ACC112 (cell line): ENCODE data around the gene PEG3.
A peak's percentile ranks its signal among the peaks of the same experiment; 100 is the strongest.

Experiments used
- H2AFZ ChIP-seq: fragments of 200-600 bp; sonication (generic); one replicate; pipeline ENCODE4 v1.6.0; 2017; ENCODE audit warnings: antibody characterized with exemption, low read length; ENCODE audit not compliant: unreplicated experiment
- H3K27ac ChIP-seq: fragments of 200-600 bp; sonication (generic); 2 replicates; pipeline ENCODE4 v1.5.1; 2014; ENCODE audit warnings: low read depth, mild to moderate bottlenecking, antibody characterized with exemption, low read length, moderate library complexity
- H3K27me3 ChIP-seq: fragments of 200-600 bp; sonication (generic); 2 replicates; pipeline ENCODE4 v1.6.1; 2014; ENCODE audit warnings: mild to moderate bottlenecking, antibody characterized with exemption, low read length, moderate library complexity, mixed read lengths; ENCODE audit not compliant: insufficient read depth
- H3K36me3 ChIP-seq: fragments of 200-600 bp; sonication (generic); 2 replicates; pipeline ENCODE4 v1.6.1; 2016; ENCODE audit warnings: mild to moderate bottlenecking, antibody characterized with exemption, low read length, moderate library complexity, mixed read lengths; ENCODE audit not compliant: insufficient read depth
- H3K4me1 ChIP-seq: fragments of 200-600 bp; sonication (generic); one replicate; pipeline ENCODE4 v1.6.1; 2016; ENCODE audit warnings: low read length, mixed read lengths; ENCODE audit not compliant: insufficient read depth, unreplicated experiment, control insufficient read depth
- H3K4me3 ChIP-seq: fragments of 200-600 bp; sonication (generic); 2 replicates; pipeline ENCODE4 v1.5.1; 2014; ENCODE audit warnings: mild to moderate bottlenecking, low read depth, low read length
- H3K79me2 ChIP-seq: fragments of 200-600 bp; sonication (generic); one replicate; pipeline ENCODE4 v1.6.0; 2016; ENCODE audit warnings: low read length; ENCODE audit not compliant: control insufficient read depth, unreplicated experiment, insufficient read depth

PEG3 gene

DNA sequence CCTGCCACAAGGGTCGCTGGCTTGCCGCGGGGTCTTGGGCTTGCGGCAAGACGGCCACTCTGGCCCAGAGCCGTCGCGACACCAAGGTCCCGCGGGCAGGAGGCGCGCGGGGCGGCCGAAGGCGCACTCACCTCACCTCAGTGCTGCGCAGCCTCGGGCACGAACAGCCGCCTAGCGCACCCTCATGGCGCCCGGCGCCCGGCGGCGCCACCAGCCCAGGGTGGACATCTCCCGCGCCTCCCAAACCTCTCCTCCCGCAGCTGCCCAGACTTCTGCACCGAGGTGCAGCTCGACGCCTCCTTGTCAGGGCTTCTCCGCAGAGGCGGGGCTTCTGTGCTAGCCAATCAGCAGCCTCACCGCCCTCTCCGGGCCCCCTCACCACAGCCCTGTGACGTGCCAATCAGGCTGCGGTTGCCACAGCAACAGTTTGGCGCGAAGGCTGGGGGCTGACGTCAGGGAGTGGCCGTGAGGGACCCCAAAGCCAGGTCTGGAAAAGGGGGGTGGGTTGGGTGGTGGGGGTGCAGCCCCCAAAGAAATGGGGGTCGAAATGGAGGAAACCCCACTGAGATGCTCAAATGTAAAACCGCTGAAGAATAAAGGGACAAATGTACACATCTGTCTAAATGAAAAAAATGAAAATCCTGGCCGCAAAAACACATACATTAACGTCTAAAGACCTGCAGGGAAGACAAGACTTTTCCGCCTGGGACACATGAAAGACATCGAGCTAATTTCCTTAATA, at the start of gene PEG3, which contains the start of gene ZIM2:
Gene PEG3, minus strand, starts transcription at position 276 of the 742 bp plus-strand sequence. CDS start 16,071 bp downstream, outside the sequence.
Gene ZIM2, minus strand, starts transcription at position 276 of the 742 bp plus-strand sequence. CDS start 16,449 bp downstream, outside the sequence.
- no peaks in the 10 kb centered on the region for H3K4me1 ChIP-seq
- H3K4me3 ChIP-seq, result peak within 1 kb of the TSS; percentile 78
- peak within 1 kb of the TSS; percentile 68 for H3K27ac ChIP-seq
- peaks cover 4% of the 10 kb centered on the region; the same call in 1 of the 2 replicates for H3K27me3 ChIP-seq
- peaks cover 3% of the 10 kb centered on the region for H3K79me2 ChIP-seq
- no peaks in the 10 kb centered on the region for H3K36me3 ChIP-seq
- H2AFZ ChIP-seq, result no peak within 1 kb of the TSS

DNA sequence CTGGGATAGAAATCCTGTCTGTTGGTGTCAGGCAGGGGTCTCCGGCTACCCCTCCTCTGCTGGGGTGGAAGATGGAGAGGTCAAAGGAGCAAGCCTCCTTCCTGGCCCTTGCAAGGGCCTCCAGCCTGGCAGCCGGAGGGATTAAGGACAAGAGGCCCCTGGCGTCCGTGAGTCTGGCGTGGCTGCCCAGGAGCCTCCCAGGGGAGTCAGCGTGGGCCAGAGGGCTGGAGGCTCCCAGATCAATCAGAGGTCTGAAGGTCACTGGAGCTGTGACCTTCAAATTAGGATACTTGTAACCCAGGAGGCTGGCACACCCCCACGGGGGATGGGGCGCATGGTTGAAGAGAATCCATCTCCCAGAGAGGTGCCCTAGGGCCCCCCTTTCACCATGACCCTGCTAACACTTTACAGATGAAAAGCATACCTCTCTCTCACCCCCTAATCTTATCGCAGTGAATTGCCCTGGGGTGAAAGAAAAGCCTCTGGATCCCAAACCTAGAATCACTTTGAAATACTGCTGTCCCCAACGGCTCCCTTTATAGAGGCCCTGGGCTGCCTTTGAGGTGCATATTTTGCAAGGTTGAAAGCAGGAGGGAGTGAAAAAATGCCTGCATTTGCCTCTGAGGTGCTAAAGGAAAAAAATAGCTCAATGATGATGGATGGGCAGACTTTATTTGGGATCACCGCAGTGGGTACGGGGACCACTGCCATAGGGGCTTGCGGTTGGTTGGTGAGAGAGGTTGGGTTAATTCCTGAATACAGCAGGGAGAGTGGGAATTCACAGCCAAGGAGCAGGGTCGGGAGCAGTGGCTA, 44.9 kb upstream of the PEG3 start:
- no peak overlapping the region for H2AFZ ChIP-seq
- no peaks in the 10 kb centered on the region for H3K4me1 ChIP-seq
- no peaks in the 10 kb centered on the region for H3K36me3 ChIP-seq
- no peaks in the 10 kb centered on the region for H3K27me3 ChIP-seq
- no peak overlapping the region for H3K27ac ChIP-seq
- H3K4me3 ChIP-seq, result no peak overlapping the region
- no peaks in the 10 kb centered on the region for H3K79me2 ChIP-seq

DNA sequence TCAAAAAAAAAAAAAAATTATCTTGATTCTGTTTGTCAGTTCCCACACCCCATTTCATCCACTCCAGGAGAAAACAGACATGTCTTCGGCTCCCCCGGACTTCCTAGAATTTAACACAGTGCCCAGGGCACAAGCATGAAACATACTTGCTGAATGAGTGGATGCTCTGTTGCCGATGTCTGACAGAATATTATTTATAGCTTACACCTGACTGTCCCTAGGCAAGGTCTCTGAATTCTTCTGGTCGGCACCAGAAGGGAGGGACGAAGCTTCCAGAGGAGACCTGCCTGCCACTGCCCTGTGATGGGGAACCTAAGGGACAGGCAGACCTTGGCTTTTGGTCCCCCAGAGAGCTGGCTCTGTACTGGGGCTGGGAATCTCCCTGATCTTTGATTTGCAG, 43.9 kb upstream of the PEG3 start:
- Histone ChIP-seq H3K4me1 (no peaks in the 10 kb centered on the region), H3K36me3 (no peaks in the 10 kb centered on the region), H3K27ac (no peak overlapping the region), H2AFZ (no peak overlapping the region), H3K4me3 (no peak overlapping the region), H3K79me2 (no peaks in the 10 kb centered on the region), H3K27me3 (no peaks in the 10 kb centered on the region)

GRCh38 chr19:56880592-56881190, 40.2 kb upstream of the PEG3 start:
- Histone ChIP-seq H2AFZ (no peak overlapping the region), H3K4me3 (no peak overlapping the region), H3K27ac (no peak overlapping the region), H3K27me3 (no peaks in the 10 kb centered on the region), H3K36me3 (no peaks in the 10 kb centered on the region), H3K79me2 (no peaks in the 10 kb centered on the region), H3K4me1 (no peaks in the 10 kb centered on the region)

DNA sequence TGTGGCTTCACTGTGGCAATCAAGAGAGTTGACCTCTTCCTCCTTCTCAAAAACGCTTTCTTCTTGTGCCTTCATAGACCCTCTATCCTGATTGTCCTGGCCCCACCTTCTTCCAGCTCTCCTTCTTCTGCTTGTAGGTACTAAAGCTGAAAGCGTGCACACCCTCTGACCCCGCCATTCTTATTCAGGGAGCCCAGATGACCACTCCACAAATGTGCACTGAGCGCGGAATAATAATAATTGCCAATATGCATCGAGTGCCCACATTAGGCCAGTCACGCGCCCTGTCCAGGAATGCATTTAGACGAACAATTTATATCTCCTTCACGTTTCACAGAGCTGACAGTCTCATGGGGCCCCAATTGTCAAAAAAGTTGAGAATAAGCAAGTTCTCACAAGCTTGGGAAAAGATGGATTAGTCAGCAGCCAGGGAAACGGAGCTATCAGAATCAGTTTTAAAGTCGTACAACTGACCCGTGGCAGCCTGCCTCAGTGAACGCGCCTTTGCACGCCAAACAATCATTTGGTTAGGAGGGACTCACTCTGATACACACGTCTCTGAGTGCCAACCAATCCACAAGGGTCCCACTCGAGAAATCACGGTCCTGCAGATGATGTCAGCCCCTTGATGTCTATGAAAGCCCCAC, 36.7 kb upstream of the PEG3 start:
- no peak overlapping the region for H2AFZ ChIP-seq
- no peak overlapping the region for H3K27ac ChIP-seq
- no peaks in the 10 kb centered on the region for H3K27me3 ChIP-seq
- no peaks in the 10 kb centered on the region for H3K36me3 ChIP-seq
- no peaks in the 10 kb centered on the region for H3K79me2 ChIP-seq
- no peak overlapping the region for H3K4me3 ChIP-seq
- H3K4me1 ChIP-seq, result no peaks in the 10 kb centered on the region

DNA sequence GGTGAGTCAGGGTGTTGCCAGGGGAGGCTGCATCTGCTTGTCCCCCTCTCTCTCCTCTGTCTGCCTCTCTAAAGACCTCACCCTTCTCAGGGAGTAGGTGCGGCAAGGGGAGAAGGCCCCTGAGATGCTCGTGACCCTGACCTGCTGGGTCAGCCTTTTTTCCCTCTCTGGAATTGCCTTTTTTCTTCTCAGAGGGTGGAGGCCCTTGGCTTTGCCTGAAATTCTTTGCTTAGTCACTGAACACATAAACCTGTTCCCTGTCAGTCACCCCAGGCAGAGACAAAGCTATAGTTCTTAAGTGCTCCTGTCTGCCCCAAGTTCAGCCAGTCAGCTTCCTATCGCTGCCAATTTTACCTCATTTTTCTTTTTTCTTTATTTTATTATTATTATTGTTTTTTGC, 35.2 kb upstream of the PEG3 start:
- no peaks in the 10 kb centered on the region for H3K36me3 ChIP-seq
- H3K79me2 ChIP-seq, result no peaks in the 10 kb centered on the region
- no peak overlapping the region for H2AFZ ChIP-seq
- no peak overlapping the region for H3K27ac ChIP-seq
- H3K4me3 ChIP-seq, result no peak overlapping the region
- H3K27me3 ChIP-seq, result no peaks in the 10 kb centered on the region
- no peaks in the 10 kb centered on the region for H3K4me1 ChIP-seq

DNA sequence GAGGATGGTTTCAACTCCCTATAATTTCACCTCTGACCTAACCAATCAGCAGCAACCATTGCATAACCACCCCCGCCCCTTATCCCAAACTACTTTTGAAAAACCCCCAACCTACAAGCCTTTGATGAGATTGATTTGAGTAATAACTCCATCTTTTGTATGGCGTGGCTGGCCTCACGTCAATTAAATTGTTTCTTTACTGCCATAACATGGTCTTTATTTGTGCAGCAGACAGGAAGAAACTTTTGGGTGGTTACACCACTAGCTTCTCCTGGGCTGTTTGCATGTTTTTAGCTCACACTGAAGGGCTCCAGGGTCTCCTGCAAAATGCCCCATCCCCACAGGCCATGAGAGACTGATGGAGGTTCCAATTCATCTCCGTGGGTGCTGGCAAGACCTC, 34.0 kb upstream of the PEG3 start:
- H3K27ac ChIP-seq, result no peak overlapping the region
- H2AFZ ChIP-seq, result no peak overlapping the region
- no peak overlapping the region for H3K4me3 ChIP-seq
- H3K36me3 ChIP-seq, result no peaks in the 10 kb centered on the region
- H3K27me3 ChIP-seq, result no peaks in the 10 kb centered on the region
- H3K79me2 ChIP-seq, result no peaks in the 10 kb centered on the region
- no peaks in the 10 kb centered on the region for H3K4me1 ChIP-seq

DNA sequence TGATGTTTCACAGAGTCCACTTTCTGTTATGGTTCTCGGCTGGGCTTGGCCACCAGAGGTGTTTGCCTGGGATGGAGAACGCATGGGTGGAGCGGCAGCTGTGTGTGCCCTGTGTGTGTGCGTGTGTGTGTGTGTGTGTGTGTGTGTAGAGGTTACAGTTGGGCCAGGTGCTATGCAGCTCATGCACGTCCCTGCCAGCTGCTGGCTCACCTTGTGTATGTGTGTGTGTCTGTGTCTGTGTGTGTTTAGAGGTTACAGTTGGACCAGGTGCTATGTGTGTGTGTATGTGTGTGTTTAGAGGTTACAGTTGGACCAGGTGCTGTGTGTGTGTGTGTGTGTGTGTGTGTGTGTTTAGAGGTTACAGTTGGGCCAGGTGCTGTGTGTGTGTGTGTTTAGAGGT, 33.0 kb upstream of the PEG3 start:
- Histone ChIP-seq H3K79me2 (no peaks in the 10 kb centered on the region), H3K4me3 (no peak overlapping the region), H3K4me1 (no peaks in the 10 kb centered on the region), H3K36me3 (no peaks in the 10 kb centered on the region), H2AFZ (no peak overlapping the region), H3K27ac (no peak overlapping the region), H3K27me3 (no peaks in the 10 kb centered on the region)

DNA sequence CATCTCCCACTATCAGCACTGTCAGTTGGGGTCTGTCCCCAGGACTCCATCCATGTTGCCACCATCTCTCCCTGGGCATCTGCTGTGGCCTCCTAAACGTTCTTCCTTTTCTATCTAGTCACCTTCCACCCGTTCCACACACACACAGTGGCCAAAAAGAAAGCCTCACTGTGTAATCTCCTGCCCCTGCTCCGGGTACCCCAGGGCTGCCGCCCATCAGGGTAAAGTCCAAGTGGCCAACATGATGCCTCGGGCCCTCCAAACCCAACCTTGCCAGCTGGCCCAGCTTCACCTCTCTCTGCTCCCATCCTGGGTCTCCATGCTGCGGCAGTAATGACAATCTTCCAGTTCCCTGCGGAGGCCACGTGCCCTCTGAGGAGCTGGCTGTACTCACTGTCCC, 29.4 kb upstream of the PEG3 start:
- Histone ChIP-seq H3K4me3 (no peak overlapping the region), H3K27ac (no peak overlapping the region), H3K36me3 (no peaks in the 10 kb centered on the region), H3K4me1 (no peaks in the 10 kb centered on the region), H3K27me3 (no peaks in the 10 kb centered on the region), H3K79me2 (no peaks in the 10 kb centered on the region), H2AFZ (no peak overlapping the region)

DNA sequence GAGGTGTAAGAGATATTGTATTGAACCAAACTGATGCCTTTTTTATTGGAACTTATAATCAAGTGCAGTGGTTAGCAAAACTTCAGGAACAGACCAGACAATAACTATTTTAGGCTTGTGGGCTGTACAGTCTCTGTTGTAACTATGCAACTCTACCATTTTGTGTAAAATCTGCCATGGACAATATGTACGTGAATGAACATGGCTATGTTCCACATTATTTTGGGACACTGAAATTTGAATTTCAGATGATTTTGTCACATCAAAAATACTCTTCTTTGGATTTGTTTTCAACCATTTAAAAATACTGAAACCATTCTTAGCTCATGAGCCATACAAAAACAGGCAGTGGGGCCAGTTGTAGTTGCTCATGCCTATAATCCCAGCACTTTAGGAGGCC, 27.9 kb upstream of the PEG3 start:
- Histone ChIP-seq H2AFZ (no peak overlapping the region), H3K79me2 (peaks cover 4% of the 10 kb centered on the region), H3K27ac (no peak overlapping the region), H3K36me3 (no peaks in the 10 kb centered on the region), H3K4me3 (no peak overlapping the region), H3K27me3 (no peaks in the 10 kb centered on the region), H3K4me1 (no peaks in the 10 kb centered on the region)
